Fibroblast of lung (primary cell): Measurements from ENCODE around the gene PLA2G4F.

Experiments
- EZH2 ChIP-seq: IDR thresholded peaks from 2 replicates; pipeline ENCODE4 v1.5.1; 2012; ENCODE audit warnings: low read length, control low read depth, mild to moderate bottlenecking; ENCODE audit errors: missing control alignments
- TF ChIP-seq, protein P1 (sequence below), 2 donors: IDR thresholded peaks in 1 of 2; conservative IDR thresholded peaks in 1 of 2; 1 replicate in 1 of 2; 2 replicates in 1 of 2; pipeline ENCODE4 v1.5.1; 2011 to 2012; ENCODE audit warnings: low read length in 2 of 2, control low read depth in 1 of 2, inconsistent platforms in 1 of 2, low read depth in 1 of 2, mild to moderate bottlenecking in 1 of 2

DNA sequence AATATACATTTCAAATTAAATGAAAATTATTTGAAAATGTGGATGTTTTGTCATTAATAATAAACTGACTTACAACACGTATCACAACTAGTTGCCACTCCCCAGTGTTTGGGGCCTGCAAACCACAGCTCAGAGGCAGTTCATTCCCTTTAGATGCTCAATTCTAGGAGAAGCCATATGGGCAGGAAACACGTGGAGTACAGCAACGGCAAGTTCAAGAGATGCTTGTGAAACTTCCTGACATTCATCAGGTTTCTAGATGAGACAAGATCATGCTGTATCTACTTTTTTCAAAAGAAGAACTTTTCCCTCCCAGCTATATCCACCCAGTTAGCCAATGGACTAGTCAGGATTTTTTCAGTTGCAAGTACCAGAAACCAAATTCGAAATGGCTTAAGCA is 44.5 kb downstream of the PLA2G4F start:
- TF ChIP-seq, protein P1, sequence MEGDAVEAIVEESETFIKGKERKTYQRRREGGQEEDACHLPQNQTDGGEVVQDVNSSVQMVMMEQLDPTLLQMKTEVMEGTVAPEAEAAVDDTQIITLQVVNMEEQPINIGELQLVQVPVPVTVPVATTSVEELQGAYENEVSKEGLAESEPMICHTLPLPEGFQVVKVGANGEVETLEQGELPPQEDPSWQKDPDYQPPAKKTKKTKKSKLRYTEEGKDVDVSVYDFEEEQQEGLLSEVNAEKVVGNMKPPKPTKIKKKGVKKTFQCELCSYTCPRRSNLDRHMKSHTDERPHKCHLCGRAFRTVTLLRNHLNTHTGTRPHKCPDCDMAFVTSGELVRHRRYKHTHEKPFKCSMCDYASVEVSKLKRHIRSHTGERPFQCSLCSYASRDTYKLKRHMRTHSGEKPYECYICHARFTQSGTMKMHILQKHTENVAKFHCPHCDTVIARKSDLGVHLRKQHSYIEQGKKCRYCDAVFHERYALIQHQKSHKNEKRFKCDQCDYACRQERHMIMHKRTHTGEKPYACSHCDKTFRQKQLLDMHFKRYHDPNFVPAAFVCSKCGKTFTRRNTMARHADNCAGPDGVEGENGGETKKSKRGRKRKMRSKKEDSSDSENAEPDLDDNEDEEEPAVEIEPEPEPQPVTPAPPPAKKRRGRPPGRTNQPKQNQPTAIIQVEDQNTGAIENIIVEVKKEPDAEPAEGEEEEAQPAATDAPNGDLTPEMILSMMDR (conservative IDR thresholded peaks at IDR 0.05 in 1 of 2, IDR thresholded peaks at IDR 0.05 in 1 of 2; ENCODE audit: low read depth in 1 of 2, low read length in 2 of 2), result no peak
- TF ChIP-seq EZH2, result no peak
